HCT116 (cell line): ENCODE results near the gene CCSER1.

Source experiments
- CBX3 ChIP-seq: IDR thresholded peaks from 2 replicates; pipeline ENCODE4 v1.6.1; 2012; ENCODE audit warnings: low read depth
- EZH2 ChIP-seq: fragments of 200-600 bp; sonication (generic); IDR thresholded peaks from 2 replicates; pipeline ENCODE4 v1.6.1; 2017; ENCODE audit warnings: antibody characterized with exemption, mixed run types
- POLR2AphosphoS5 ChIP-seq: IDR thresholded peaks from 2 replicates; pipeline ENCODE4 v1.6.1; 2011; ENCODE audit warnings: mild to moderate bottlenecking, low read depth, low read length, moderate library complexity
- TF ChIP-seq, protein P1 (sequence below), 3 experiments: fragments of 200-600 bp in 1 of 3; sonication (generic) in 1 of 3; IDR thresholded peaks in 2 of 3; conservative IDR thresholded peaks in 1 of 3; 2 replicates each; pipeline ENCODE4 v1.5.1; 2012 to 2017; ENCODE audit warnings: low read depth in 2 of 3, low read length in 2 of 3, antibody characterized with exemption in 1 of 3, borderline replicate concordance in 1 of 3, control low read depth in 1 of 3, mild to moderate bottlenecking in 1 of 3, mixed read lengths in 1 of 3, mixed run types in 1 of 3, moderate library complexity in 1 of 3; ENCODE audit not compliant: insufficient read depth in 1 of 3

- TF ChIP-seq, protein P1, sequence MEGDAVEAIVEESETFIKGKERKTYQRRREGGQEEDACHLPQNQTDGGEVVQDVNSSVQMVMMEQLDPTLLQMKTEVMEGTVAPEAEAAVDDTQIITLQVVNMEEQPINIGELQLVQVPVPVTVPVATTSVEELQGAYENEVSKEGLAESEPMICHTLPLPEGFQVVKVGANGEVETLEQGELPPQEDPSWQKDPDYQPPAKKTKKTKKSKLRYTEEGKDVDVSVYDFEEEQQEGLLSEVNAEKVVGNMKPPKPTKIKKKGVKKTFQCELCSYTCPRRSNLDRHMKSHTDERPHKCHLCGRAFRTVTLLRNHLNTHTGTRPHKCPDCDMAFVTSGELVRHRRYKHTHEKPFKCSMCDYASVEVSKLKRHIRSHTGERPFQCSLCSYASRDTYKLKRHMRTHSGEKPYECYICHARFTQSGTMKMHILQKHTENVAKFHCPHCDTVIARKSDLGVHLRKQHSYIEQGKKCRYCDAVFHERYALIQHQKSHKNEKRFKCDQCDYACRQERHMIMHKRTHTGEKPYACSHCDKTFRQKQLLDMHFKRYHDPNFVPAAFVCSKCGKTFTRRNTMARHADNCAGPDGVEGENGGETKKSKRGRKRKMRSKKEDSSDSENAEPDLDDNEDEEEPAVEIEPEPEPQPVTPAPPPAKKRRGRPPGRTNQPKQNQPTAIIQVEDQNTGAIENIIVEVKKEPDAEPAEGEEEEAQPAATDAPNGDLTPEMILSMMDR (IDR thresholded peaks at IDR 0.05 in 2 of 3, conservative IDR thresholded peaks at IDR 0.05 in 1 of 3; ENCODE audit: borderline replicate concordance in 1 of 3, insufficient read depth in 1 of 3, low read depth in 2 of 3, low read length in 2 of 3) = no peak
- no peak for TF ChIP-seq POLR2AphosphoS5
- no peak for TF ChIP-seq EZH2
- no peak for TF ChIP-seq CBX3
Measured at GRCh38 chr4:90990284-90990683, 863.1 kb downstream of the CCSER1 start.
